DMS 273 (cell line): ENCODE data around the gene TSGA10.
"Not testable (repeated sequence)": the region's sequence is repeated elsewhere in the genome, so short reads cannot be mapped to it uniquely, and the experiment has no call there.

Experiments used
- DNase-seq: peaks from one replicate; lab custom pipeline; 2025; ENCODE audit not compliant: unreplicated experiment; lab: John Stamatoyannopoulos, UW

The TSGA10 gene

DNA sequence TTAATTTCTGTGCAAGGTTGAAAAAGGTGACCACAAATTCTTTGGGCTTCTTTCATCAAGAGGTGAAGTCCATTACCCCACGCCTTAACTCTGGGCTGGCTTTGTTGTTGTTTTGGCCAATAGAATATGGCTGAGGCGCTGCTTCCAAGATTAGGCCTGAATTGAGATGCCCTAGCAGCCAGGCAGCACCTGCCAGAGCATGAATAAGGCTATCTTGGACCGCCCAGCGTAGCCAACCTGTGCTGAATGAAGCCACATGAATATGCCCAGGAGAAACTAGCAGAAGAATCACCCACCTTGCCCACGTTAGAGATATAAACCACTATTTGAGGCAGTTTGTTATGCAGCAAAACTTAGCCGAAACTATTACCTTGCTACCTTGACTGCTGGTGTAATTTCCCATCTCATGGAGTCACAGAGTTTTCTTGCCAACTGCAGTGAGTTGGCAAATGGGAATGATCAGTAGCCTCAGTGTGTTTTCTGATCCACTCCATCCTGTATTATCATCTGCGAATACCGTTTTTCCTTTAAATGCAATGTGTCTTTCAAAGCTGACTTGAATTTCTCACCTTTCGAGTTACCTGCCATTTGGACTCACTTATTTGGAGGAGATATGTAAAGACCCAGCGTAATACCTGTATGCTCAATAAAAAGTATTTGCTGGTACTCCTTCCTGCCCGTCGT, 679 bp downstream of the TSGA10 start:
- peak; percentile 34 for DNase-seq

DNA sequence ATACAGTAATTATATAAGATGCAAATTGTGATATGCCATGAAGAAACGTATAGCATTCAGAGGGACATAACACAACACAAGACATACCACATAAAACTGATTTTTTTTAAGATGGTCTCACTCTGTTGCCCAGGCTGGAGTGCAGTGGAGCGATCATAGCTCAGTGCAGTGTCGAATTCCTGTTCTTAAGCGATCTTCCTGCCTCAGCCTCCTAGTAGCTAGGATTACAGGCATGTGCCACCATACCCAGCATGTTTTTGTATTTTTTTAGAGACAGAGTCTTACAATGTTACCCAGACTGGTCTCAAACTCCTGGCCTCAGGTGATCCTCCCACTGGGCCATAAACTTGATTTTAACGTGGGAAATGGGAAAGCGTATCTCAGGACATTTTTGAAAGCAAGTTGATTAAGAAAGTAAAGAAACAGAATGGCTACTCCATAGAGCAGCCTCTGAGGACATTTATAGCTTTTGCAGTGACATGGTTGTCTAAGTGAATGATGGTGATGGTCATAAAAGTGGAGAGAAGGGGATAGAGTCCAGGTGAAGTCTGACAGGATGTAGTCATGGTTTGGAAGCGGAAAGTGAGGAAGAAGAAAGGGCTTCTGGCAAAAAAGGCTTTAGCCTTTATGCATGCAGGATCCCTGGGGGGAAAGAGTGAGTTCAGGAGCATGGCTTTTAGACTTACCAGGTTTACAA, 2.4 kb downstream of the TSGA10 start:
- DNase-seq, result no peak

DNA sequence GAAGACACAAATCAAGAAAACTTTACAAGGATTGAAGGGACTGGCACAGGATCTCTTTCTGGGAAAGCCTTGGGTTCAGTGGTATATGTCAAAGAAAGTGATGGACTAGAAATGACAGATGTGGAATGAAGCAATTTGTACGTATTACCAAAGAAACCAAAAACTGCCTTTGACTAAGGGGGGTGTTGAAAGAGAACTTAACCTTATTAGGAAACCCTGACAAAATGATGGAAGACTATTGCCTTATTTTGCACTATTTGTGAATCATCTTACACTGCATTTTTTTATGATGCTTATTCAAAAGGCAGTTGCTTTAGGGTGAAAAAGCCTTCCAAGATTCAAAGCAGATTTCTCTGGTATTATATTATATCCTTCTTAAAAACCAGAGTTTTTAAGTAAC, 4.0 kb downstream of the TSGA10 start:
- DNase-seq, result no peak

DNA sequence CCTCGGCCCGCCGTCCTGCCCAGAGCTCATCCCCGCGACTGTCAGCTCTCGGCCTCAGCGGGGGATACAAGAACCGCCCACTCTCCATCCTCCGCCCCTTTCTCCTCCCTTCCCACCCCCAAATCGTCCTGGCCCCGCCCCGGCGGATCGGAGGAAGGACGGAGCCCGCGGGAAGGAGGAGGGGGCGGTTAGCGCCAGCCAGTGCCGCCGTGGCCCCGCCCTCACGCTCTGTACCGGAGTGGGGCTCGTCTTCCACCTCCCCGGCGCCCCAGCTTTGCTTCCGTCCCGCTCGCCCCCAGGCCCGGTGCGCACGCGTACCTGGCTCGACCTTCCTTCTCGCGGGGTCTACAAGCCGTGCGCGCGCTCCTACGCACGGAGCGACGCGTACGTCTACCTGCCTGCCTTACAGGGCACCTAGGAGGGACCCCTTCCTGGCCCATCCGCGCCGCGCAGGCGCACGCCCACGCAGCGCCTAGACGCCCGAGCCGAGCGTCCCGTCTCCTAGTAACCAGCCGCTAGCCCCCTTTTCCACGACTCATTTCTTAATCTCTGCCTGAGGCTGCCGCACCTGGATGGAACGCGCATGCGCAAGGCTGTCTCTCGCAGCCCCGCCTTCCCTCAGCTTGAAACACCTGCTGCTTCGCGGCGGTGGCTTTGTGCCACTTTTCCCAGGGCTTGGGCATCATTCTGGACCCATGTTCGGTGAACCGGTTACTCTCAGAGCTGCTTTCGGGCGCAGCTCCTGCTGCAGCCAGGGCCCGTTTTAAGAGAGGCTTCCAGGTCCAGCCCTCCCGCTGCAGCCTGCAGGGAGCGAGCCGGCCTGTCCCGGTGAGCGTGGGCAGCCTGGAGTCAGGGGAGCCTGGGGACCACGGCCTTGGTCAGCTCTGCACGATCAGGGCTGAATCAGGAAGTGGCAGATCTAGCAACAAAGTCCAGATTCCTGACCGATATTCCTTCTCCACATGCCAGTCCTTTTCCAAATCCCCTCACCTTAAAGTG, 13.3 kb downstream of the TSGA10 start, which contains the start of gene C2orf15:
Gene C2orf15 (plus strand): TSS at position 598 of the 999 bp plus-strand sequence. CDS start 8,852 bp downstream, outside the sequence.
- peak; percentile 97 for DNase-seq

DNA sequence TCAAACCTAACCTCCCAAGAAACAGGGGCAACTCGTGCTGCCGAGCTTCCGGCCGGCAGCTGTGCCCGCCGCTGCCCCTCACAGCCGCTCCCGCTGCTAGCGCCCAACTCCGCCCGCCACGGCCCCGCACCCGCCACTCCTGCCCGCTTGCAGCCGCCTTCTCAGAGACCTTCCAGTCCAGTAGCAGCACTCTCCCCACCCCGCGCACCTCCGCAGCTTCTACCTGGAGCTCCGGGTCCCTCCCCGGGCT, 14.0 kb downstream of the TSGA10 start:
- peak; percentile 88 for DNase-seq

DNA sequence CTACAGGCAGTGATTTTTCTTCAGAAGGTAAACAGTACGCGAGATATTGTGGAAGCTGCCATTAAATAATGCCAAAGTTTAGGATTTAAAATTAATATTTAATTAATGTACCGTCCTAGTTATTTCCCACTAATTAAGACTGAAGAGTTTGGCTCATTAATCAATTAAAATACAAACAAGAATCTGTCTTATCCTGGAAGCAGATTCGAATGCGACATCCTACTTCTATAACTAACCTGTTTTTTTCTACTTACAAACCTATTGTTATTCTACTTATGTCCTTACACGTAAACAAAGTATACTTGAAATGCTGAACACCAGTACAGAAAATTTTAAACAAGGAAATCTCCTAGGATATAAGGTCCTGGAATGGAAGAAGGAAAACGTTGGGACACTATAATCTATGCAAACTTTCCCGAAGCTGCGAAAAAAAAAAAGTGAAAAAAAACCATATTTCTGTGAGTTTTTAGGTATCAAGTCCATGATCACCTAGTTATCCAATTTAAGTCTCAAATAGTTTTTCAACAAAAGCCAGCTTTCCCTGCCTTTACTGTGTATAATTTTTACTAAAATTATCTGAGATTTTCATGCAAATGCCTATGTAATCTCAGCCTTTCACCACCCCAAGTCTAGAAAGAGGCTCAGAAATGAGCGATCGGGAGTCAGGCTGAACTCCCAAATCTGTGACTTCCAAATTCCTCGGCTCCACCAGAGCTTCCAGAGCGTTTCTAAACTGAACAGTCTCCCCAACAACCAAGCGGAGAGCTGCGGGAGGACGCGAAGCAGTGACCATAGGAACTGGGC, 14.5 kb downstream of the TSGA10 start:
- no peak for DNase-seq

DNA sequence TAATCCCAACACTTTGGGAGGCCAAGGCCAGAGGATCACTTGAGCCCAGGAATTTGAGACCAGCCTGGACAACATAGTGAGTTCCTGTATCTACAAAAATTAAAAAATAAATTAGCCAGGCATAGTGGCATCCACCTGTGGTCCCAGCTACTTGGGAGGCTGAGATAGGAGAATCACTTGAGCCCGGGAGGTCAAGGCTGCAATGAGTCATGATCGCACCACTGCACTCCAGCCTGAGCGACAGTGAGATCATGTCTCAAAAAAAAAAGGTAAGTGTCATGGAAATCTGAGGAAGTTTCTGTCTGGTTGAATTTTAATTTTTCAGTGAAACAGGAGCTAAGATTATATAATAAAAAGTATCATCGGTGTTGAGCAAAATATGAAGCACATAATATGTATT, 15.7 kb downstream of the TSGA10 start:
- no peak for DNase-seq

DNA sequence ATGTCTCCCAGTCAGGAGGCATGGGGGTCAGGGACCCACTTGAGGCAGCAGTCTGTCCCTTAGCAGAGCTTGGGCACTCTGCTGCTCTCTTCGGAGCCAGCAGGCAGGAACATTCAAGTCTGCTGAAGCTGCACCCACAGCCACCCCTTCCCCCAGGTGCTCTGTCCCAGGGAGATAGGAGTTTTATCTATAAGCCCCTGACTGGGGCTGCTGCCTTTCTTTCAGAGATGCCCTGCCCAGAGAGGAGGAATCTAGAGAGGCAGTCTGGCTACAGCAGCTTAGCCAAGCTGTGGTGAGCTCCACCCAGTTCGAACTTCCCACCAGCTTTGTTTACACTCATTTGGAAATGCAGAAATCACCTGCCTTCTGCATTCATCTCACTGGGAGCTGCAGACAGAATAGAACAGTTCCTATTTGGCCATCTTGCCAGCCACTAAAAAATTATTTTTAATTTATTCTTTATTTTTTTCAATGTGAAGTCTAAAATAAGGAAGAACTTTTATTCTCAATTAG, 19.6 kb downstream of the TSGA10 start:
- not testable (repeated sequence) for DNase-seq

DNA sequence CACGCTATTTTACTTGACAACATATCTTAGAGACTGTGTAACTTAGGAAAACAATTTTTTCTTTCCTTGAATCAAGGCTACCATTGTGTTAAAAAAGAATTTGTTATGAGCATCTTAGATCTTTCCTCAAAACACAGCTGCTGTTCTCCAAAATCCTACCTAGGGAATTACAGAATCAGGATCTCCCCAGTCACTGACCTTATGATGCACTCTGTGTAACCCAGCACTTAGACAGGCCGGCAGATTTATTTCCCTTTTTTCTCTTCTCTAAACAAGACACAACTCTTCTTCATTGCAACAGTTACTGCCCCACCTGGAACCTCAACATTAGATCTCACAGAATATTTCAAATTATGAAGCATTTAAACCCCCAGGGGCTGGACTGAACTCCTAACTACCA, 26.8 kb downstream of the TSGA10 start:
- no peak for DNase-seq

DNA sequence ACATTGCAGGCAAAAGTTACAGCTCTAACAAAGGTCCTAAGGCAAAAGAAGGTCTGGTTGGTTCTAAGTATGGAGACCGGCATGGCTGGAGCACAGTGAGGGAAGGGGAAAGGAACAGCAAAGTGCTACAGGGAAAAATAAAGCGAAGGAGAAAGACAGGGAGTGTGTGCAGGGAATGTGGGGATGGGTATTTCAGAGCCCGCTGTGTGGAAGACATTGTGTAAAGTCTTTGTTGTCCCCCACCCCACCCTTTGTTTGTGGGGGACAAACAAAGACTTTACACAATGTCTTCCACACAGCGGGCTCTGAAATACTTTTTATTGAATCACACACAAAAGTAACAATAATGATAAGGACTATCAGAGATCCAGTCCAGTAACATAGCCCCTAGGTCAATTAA, 42.1 kb downstream of the TSGA10 start:
- no peak for DNase-seq

DNA sequence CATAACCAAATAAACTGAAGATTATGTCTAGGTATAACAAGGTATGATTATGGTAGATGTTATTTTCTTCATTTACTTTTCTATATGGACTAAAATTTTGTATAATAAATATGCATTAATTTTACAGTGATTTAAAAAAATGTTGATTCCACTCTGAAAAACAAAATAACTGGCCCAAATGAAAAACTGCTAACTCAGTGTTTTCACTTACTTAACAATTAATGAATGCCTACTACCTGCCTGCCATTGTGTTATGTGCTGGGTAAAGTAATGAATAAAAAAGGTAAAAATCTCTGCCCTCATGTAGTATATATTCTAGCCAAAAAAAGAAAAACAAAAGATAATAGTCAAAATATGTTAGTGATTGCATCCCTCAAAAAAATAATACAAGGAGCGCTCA, 42.8 kb downstream of the TSGA10 start:
- DNase-seq, result no peak

DNA sequence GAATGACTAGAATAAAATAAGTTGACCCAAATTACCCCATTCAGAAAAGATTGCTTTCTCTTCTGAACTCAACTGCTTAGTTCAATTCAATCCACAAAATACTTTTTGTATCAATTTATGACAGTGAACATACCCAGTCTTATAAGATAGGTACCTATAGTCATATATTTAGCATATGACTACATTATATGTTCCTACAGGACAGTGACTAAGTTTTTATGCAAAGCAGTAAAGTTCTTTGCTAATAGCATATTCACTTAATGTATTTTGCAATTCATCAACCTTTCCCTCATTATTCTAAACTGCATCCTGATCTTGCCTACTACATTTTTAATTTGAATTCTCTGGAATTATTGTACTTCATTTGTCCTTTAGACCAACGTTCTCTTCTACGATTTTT, 43.5 kb downstream of the TSGA10 start:
- no peak for DNase-seq

DNA sequence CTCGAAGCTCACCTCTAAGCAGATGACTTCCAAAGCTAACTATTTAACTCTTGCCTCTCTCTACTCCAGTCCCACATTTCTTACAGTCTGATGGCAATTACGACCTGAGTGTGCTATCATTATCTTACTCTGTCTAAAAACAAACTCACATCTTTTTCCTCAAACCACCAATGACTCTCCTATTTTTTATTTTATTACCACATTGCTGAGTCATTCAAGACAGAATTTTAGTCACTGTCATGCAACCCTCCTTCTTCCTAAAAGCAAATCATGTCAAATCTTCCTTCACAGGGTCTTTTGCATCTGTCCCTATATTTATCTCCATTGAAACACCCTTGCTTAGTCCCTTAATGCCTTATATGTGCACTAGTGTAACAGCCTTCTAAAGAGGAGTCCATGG, 47.8 kb downstream of the TSGA10 start:
- DNase-seq, result no peak

DNA sequence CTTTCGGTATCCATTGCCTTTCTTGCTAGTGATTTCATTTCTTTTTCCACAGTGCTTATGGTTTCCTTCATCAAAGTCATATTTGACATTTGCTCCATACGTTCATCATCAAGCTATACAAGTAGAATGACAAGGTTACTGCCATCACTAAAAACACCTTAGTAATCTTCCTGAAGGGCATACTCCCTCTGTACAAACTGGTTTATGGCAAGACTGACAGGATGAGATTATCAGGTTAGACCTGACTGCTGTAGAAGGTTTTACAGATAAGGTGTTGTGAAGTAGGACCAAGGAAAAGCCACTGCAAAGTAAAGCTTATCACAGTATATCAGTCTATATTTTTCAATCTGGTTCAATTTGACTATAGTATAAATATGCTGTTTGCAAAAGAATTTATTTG, 50.7 kb downstream of the TSGA10 start:
- DNase-seq, result no peak

DNA sequence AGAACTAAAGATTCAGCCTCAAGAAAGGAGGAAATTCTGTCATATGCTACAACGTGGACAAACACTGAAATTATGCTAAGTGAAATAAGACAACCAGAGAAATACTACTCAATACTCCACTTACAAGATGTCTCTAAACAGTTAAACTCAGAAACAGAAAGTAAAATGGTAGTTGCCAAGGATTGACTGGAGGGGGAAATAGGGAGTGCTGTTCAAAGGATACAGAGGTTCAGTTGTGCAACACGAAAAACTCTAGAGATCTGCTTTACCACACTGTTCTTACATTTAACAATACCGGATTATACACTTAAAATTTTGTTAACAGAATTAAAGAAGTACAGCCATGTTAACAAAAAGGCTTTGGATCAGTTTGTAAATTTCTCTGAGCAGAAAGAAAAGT, 53.0 kb downstream of the TSGA10 start:
- peak; percentile 11 for DNase-seq

DNA sequence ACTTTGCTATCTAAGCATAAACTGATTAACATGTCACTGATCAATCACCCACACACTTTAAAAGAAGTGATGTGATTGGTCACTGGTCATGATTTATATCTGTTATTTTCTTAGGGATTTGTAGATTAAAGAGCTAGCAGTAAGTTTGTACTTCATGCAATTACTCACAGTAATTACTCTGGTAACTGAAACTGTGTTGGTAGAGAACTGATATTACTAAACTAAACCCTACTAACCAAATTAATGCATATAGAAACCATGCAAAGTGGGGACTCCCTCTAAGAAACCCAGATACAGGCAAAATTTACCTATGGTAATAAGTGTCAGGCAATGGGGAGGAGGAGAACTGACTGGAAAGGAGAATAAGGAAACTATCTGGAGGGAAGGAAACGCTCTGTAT, 58.0 kb downstream of the TSGA10 start:
- no peak for DNase-seq

DNA sequence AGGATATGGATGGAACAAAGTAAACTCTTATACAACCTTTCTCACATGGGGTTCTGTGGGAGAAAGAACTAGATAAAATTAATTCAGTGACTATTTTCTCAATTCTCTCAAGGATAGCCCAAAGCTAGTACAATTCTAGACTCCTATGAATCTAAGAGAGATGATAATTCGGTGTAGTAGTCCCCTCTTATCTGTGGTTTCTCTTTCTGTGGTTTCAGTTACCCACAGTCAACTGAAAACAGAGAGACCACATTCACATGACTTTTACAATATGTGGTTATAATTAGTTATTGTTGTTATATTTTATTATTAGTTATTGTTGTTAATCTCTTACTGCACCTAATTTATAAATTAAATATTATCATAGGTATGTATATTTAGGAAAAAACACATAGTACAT, 66.7 kb downstream of the TSGA10 start:
- no peak for DNase-seq

DNA sequence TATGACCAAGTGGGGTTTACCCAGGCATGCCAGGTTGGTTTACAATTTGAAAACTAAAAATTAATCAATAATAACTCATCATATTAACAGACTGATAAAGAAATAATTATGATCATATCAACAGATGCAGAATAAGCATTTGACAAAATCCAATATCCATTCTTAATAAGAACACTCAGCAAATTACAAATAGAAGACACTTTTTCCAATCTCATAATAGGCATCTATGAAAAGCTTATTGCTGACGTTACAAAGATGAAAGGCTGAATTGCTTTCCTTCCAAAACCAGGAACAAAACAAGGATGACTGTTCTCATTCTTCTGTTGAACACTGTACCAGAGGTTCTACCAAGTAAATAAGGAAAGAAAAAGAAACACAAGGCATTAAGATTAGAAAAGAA, 68.4 kb downstream of the TSGA10 start:
- DNase-seq, result no peak

DNA sequence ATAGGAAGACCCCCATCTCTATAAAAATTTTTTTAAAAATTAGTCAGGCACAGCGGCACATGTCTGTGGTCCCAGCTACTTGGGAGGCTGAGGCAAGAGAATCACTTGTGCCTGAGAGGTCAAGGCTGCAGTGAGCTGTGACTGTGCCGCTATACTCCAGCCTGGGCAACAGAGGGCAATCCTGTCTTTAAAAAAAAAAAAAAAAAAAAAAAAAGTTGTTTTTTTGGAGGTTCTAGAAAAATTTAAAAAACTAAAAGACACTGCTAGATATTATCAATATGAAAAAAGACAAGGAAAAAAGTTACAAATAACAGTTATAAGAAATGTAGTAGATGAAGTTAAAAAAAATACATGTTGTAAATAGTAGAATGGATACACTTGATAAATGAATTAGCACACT, 69.3 kb downstream of the TSGA10 start:
- DNase-seq, result peak; percentile 12

DNA sequence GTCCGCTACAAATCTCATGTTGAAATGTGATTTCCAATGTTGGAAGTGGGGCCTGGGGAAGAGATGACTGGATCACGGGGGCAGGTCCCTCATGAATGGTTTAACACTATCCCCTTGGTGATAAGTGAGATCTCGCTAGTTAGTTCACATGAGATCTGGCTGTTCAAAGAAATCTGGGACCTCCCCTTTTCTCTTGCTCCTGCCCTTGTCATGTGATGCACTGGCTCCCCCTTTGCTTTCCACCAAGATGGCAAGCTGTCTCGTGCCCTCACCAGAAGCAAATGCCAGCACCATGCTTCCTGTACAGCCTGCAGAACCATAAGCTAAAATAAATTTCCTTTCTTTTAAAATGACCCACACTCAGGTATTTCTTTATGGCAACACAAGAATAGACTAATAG, 70.5 kb downstream of the TSGA10 start:
- DNase-seq, result peak; percentile 9

DNA sequence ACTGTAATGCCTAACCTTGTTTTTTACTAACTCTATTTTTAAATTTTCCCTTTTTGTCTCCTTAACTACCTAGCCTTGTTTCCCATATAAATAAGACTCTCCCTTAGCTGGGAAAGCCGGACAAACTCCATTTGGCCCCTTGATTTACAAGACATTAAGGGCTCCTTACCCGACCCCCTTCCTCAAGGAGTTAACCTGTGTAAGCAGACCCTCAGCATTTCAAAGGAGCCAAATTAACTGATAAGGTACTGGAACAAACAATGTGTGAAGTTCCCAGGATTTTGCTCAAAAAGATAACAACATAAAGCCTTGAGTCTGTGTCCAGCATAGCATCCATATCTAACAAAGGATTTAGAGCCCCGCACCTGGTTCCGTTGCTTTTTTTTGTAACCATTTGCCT, 72.9 kb downstream of the TSGA10 start:
- DNase-seq, result no peak
